Measurements from ENCODE around the gene AFF3.

DNA sequence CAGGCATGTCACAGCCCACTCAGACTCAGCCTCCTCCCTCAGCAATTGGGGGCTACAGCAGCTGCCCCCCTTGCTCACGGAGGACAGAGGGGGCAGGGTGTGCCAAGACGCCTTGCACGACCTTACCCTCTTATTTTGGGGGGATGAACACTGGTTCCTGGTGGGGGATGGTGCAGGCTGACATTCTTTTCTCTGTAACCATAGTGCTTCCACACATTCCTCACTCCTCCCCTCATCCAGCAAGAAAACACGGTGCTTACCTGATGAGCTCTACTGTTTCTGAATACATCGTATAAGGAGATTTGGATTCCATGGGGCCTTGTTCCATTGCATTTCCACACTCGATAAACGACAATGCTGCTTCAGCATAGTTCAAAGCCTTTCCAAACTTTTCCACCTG is 577.2 kb downstream of the AFF3 start:
- TF ChIP-seq, protein P1, sequence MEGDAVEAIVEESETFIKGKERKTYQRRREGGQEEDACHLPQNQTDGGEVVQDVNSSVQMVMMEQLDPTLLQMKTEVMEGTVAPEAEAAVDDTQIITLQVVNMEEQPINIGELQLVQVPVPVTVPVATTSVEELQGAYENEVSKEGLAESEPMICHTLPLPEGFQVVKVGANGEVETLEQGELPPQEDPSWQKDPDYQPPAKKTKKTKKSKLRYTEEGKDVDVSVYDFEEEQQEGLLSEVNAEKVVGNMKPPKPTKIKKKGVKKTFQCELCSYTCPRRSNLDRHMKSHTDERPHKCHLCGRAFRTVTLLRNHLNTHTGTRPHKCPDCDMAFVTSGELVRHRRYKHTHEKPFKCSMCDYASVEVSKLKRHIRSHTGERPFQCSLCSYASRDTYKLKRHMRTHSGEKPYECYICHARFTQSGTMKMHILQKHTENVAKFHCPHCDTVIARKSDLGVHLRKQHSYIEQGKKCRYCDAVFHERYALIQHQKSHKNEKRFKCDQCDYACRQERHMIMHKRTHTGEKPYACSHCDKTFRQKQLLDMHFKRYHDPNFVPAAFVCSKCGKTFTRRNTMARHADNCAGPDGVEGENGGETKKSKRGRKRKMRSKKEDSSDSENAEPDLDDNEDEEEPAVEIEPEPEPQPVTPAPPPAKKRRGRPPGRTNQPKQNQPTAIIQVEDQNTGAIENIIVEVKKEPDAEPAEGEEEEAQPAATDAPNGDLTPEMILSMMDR (IDR thresholded peaks at IDR 0.05; ENCODE audit: low read depth, low read length, missing input control) = no peak
- TF ChIP-seq JUND (IDR thresholded peaks at IDR 0.05) = no peak
- TF ChIP-seq REST (IDR thresholded peaks at IDR 0.05) = no peak
- TF ChIP-seq MAX (IDR thresholded peaks at IDR 0.05) = no peak
- TF ChIP-seq FOXA1 (IDR thresholded peaks at IDR 0.05) = no peak
- TF ChIP-seq, protein P2, sequence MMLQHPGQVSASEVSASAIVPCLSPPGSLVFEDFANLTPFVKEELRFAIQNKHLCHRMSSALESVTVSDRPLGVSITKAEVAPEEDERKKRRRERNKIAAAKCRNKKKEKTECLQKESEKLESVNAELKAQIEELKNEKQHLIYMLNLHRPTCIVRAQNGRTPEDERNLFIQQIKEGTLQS (IDR thresholded peaks at IDR 0.05) = no peak
- no peak for TF ChIP-seq GABPA (IDR thresholded peaks at IDR 0.05 in 1 of 2, conservative IDR thresholded peaks at IDR 0.05 in 1 of 2)
- no peak for TF ChIP-seq RAD21 (IDR thresholded peaks at IDR 0.05)
- TF ChIP-seq HNF4G (IDR thresholded peaks at IDR 0.05) = no peak
- no peak for TF ChIP-seq TAF1 (conservative IDR thresholded peaks at IDR 0.05)
- TF ChIP-seq HNF4A (conservative IDR thresholded peaks at IDR 0.05) = no peak
- no peak for TF ChIP-seq SP1 (IDR thresholded peaks at IDR 0.05)
- no peak for TF ChIP-seq EGR1 (IDR thresholded peaks at IDR 0.05; ENCODE audit: low read depth in 2 of 2)

All from liver (tissue), 3 donors.